Measurements from ENCODE around the gene PGM1.

Gene PGM1

DNA sequence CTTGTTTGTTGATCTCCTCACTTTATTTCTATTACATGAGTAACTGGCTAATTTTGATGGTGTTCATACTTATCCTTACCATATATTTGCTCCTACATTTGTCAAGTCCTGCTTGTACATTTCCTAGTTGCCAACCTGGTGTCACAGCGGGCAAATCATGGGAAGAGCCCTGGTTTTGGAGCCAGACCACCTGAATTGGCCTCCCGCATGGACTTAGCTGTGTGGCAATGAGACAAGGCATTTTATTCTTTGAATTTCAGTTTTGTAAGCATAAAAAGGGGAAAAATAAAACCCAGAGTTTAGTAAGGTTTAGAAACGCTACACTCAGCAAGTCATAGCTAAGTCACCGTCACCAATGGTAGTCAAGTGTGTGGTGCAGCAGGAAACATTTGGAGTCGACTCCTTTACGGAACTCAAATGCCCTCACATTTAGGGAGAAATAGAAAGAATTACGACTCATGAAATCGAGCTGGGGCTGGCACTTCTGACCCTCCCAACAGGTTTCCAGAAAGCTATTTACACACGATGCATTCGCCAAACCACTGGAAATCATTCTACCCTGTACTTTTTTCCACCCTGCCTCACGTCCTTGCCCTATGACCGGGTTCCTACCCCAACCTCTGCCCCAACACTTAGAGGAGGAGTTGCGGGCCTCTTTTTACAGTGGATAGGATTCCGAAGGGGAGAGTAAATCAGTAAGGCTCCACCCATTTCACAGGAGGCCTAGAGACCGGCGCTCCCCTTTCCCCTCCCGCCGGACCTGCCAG, 492 bp upstream of the PGM1 start:
- Histone ChIP-seq H3K9me3 (ENCODE audit: severe bottlenecking) (no peaks in the 10 kb centered on the region), H3K27me3 (ENCODE audit: insufficient read depth, poor library complexity, severe bottlenecking) (no peaks in the 10 kb centered on the region), H3K4me3 (ENCODE audit: severe bottlenecking) (peak overlapping the region; percentile 77), H3K27ac (ENCODE audit: poor library complexity, severe bottlenecking) (peak overlapping the region; percentile 81), H3K4me1 (ENCODE audit: insufficient read depth, poor library complexity, severe bottlenecking) (no peaks in the 10 kb centered on the region), H3K36me3 (ENCODE audit: low read depth) (peaks cover 11% of the 10 kb centered on the region)
- no peak for TF ChIP-seq CTCF (IDR thresholded peaks at IDR 0.05; ENCODE audit: poor library complexity, severe bottlenecking)
- DNase-seq (ENCODE audit: low spot score) (no peak), ATAC-seq (ENCODE audit: low read depth) (no peak; the same call in 1 of the 3 replicates)

GRCh38 chr1:63593886-63594605, 835 bp downstream of the PGM1 start:
- Histone ChIP-seq H3K36me3 (ENCODE audit: low read depth) (peaks cover 16% of the 10 kb centered on the region), H3K9me3 (ENCODE audit: severe bottlenecking) (no peaks in the 10 kb centered on the region), H3K4me3 (ENCODE audit: severe bottlenecking) (peak overlapping the region; percentile 77), H3K27me3 (ENCODE audit: insufficient read depth, poor library complexity, severe bottlenecking) (no peaks in the 10 kb centered on the region), H3K27ac (ENCODE audit: poor library complexity, severe bottlenecking) (peak overlapping the region; percentile 81), H3K4me1 (ENCODE audit: insufficient read depth, poor library complexity, severe bottlenecking) (no peaks in the 10 kb centered on the region)
- ATAC-seq (ENCODE audit: low read depth) (peak; percentile 53), DNase-seq (ENCODE audit: low spot score) (peak; percentile 88)
- TF ChIP-seq CTCF (IDR thresholded peaks at IDR 0.05; ENCODE audit: poor library complexity, severe bottlenecking) = no peak

GRCh38 chr1:63595435-63595834, 2.2 kb downstream of the PGM1 start:
- Histone ChIP-seq H3K9me3 (ENCODE audit: severe bottlenecking) (no peaks in the 10 kb centered on the region), H3K36me3 (ENCODE audit: low read depth) (peaks cover 16% of the 10 kb centered on the region), H3K27me3 (ENCODE audit: insufficient read depth, poor library complexity, severe bottlenecking) (no peaks in the 10 kb centered on the region), H3K4me1 (ENCODE audit: insufficient read depth, poor library complexity, severe bottlenecking) (no peaks in the 10 kb centered on the region), H3K27ac (ENCODE audit: poor library complexity, severe bottlenecking) (no peak overlapping the region), H3K4me3 (ENCODE audit: severe bottlenecking) (no peak overlapping the region)
- TF ChIP-seq CTCF (IDR thresholded peaks at IDR 0.05; ENCODE audit: poor library complexity, severe bottlenecking) = no peak
- DNase-seq (ENCODE audit: low spot score) (no peak), ATAC-seq (ENCODE audit: low read depth) (no peak)

DNA sequence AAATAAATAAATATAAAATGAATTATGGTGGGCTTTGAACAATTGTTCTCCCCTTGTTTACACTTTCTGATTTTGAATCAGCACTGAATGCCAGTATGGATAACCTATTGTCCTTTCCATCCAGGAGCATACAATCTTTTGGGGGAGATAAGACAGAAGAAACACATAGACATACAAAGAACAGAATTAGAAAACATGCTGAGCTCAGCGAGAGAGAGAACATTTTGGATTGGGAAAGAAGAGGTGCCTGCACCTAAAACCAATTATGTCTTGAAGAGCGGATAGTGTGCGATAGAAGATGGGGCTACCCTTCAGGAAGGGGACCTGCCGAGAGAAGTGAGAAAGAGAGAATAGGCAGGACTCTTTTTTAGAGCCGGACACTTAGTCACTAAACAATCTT, 6.6 kb downstream of the PGM1 start:
- ATAC-seq (ENCODE audit: low read depth) (no peak), DNase-seq (ENCODE audit: low spot score) (no peak)
- no peak overlapping the region for H3K4me3 ChIP-seq (ENCODE audit: severe bottlenecking)
- no peaks in the 10 kb centered on the region for H3K9me3 ChIP-seq (ENCODE audit: severe bottlenecking)
- no peak for TF ChIP-seq CTCF (IDR thresholded peaks at IDR 0.05; ENCODE audit: poor library complexity, severe bottlenecking)
- peaks cover 16% of the 10 kb centered on the region for H3K36me3 ChIP-seq (ENCODE audit: low read depth)
- H3K27ac ChIP-seq (ENCODE audit: poor library complexity, severe bottlenecking) = no peak overlapping the region
- H3K4me1 ChIP-seq (ENCODE audit: insufficient read depth, poor library complexity, severe bottlenecking) = no peaks in the 10 kb centered on the region
- no peaks in the 10 kb centered on the region for H3K27me3 ChIP-seq (ENCODE audit: insufficient read depth, poor library complexity, severe bottlenecking)

DNA sequence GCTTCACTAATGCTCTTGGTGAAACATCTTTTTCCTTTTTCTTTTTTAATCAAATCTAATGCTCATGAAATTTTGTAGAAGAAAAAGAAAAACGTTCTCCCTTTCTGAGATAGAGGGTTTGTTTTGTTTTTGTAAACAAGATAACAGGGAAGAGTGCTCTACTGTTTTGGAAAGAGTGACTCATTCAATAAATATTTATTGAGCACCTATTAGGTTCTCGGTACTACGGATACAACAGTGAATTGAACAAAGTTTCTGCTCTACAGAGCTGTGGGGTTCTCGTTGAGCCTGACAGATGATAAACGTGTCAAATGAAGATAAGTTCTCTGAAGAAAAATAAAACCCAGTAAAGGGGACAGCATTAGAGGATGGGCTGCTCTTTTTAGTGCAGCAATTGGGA, 7.0 kb downstream of the PGM1 start:
- ATAC-seq (ENCODE audit: low read depth) (no peak), DNase-seq (ENCODE audit: low spot score) (no peak)
- Histone ChIP-seq H3K36me3 (ENCODE audit: low read depth) (peaks cover 12% of the 10 kb centered on the region), H3K4me1 (ENCODE audit: insufficient read depth, poor library complexity, severe bottlenecking) (no peaks in the 10 kb centered on the region), H3K9me3 (ENCODE audit: severe bottlenecking) (no peaks in the 10 kb centered on the region), H3K27me3 (ENCODE audit: insufficient read depth, poor library complexity, severe bottlenecking) (no peaks in the 10 kb centered on the region), H3K27ac (ENCODE audit: poor library complexity, severe bottlenecking) (no peak overlapping the region), H3K4me3 (ENCODE audit: severe bottlenecking) (no peak overlapping the region)
- TF ChIP-seq CTCF (IDR thresholded peaks at IDR 0.05; ENCODE audit: poor library complexity, severe bottlenecking) = no peak

Measured in RWPE2 (cell line).